Endothelial cell of hepatic sinusoid (primary cell): ENCODE measurements around the gene LYZL1.
"Not testable (repeated sequence)": the region's sequence is repeated elsewhere in the genome, so short reads cannot be mapped to it uniquely, and the experiment has no call there.

Source experiments
- in situ Hi-C: cut with HindIII; loops from 2 replicates; pipeline ENCODE4 v1.10.0; 2017; ENCODE audit warnings: low sequenced_read_pairs

The LYZL1 gene

GRCh38 chr10:29304264-29304994, 15.6 kb downstream of the LYZL1 start:
- in situ Hi-C loops, result no loop called here

- in situ Hi-C loops, result no loop called here
These were observed 16.1 kb downstream of the LYZL1 start for GRCh38 chr10:29304995-29305335.

- in situ Hi-C loops, result no loop called here
These were observed 17.8 kb downstream of the LYZL1 start for GRCh38 chr10:29306688-29307087.

- in situ Hi-C loops, result not testable (repeated sequence)
These were observed 19.3 kb downstream of the LYZL1 start for GRCh38 chr10:29308142-29308541.

GRCh38 chr10:29309465-29309864, 20.6 kb downstream of the LYZL1 start:
- in situ Hi-C loops, result no loop called here

- in situ Hi-C loops, result not testable (repeated sequence)
These were observed 21.6 kb downstream of the LYZL1 start for GRCh38 chr10:29310463-29310862.

GRCh38 chr10:29313071-29313470, 24.2 kb downstream of the LYZL1 start:
- in situ Hi-C loops, result no loop called here

GRCh38 chr10:29314726-29315125, 25.9 kb downstream of the LYZL1 start:
- in situ Hi-C loops, result no loop called here

GRCh38 chr10:29315814-29316213, 26.9 kb downstream of the LYZL1 start:
- in situ Hi-C loops, result no loop called here

GRCh38 chr10:29316308-29317026, 27.6 kb downstream of the LYZL1 start:
- in situ Hi-C loops, result no loop called here

GRCh38 chr10:29317027-29317420, 28.2 kb downstream of the LYZL1 start:
- in situ Hi-C loops, result no loop called here

- in situ Hi-C loops, result no loop called here
These were observed 28.7 kb downstream of the LYZL1 start for GRCh38 chr10:29317423-29318021.

GRCh38 chr10:29318141-29319071, 29.5 kb downstream of the LYZL1 start:
- in situ Hi-C loops, result not testable (repeated sequence)

GRCh38 chr10:29319205-29319781, 30.4 kb downstream of the LYZL1 start:
- in situ Hi-C loops, result no loop called here

- in situ Hi-C loops, result not testable (repeated sequence)
These were observed 31.8 kb downstream of the LYZL1 start for GRCh38 chr10:29320680-29321121.

- in situ Hi-C loops, result no loop called here
These were observed 32.8 kb downstream of the LYZL1 start for GRCh38 chr10:29321656-29322055.

- in situ Hi-C loops, result no loop called here
These were observed 34.0 kb downstream of the LYZL1 start for GRCh38 chr10:29322918-29323317.

GRCh38 chr10:29323367-29323766, 34.5 kb downstream of the LYZL1 start:
- in situ Hi-C loops, result no loop called here

GRCh38 chr10:29324220-29324841, 35.5 kb downstream of the LYZL1 start:
- in situ Hi-C loops, result no loop called here

- in situ Hi-C loops, result no loop called here
These were observed 37.4 kb downstream of the LYZL1 start for GRCh38 chr10:29326299-29326698.
